Esophagus (tissue), 2 donors: ENCODE data around the gene PDZD2. TPM values are rescaled to one million over a fixed set of nuclear protein-coding genes. Genes with fewer than 3 reads are reported as not detected.

Experiments
- H3K27ac ChIP-seq, 2 donors: one replicate each; pipeline ENCODE4 v1.5.1; 2013; ENCODE audit warnings: low read depth in 2 of 2, mild to moderate bottlenecking in 2 of 2, inconsistent platforms in 1 of 2, low read length in 1 of 2, moderate library complexity in 1 of 2
- H3K27me3 ChIP-seq, 2 donors: one replicate each; pipeline ENCODE4 v1.6.1; 2013; ENCODE audit warnings: low read length in 2 of 2, control low read depth in 1 of 2, mild to moderate bottlenecking in 1 of 2; ENCODE audit not compliant: insufficient read depth in 2 of 2, control insufficient read depth in 1 of 2
- H3K36me3 ChIP-seq, 2 donors: one replicate each; pipeline ENCODE4 v1.6.1; 2013; ENCODE audit warnings: low read length in 1 of 2; ENCODE audit not compliant: control insufficient read depth in 2 of 2, insufficient read depth in 2 of 2
- H3K4me1 ChIP-seq, 2 donors: one replicate each; pipeline ENCODE4 v1.6.1; 2013; ENCODE audit warnings: low read length in 1 of 2; ENCODE audit not compliant: control insufficient read depth in 2 of 2, insufficient read depth in 2 of 2
- H3K4me3 ChIP-seq, 2 donors: one replicate each; pipeline ENCODE4 v1.5.1; 2013; ENCODE audit warnings: low read length in 2 of 2, mild to moderate bottlenecking in 2 of 2, low read depth in 1 of 2, moderate library complexity in 1 of 2
- H3K9me3 ChIP-seq, 2 donors: one replicate each; pipeline ENCODE4 v1.6.1; 2013; ENCODE audit warnings: mild to moderate bottlenecking in 2 of 2, low read depth in 1 of 2, low read length in 1 of 2, moderate library complexity in 1 of 2; ENCODE audit not compliant: control insufficient read depth in 2 of 2, insufficient read depth in 1 of 2
- WGBS, 2 donors: extraction: QIAGEN DNeasy Blood & Tissue Kit; methylation state at CpG; one replicate each; pipeline ENCODE4 v1.1.7; 2013; 5-methylcytosine and 5-hydroxymethylcytosine counted together
- polyA plus RNA-seq, 2 donors: library from polyadenylated mRNA; stranded (reverse); fragments of 200-250 nt; gene quantifications; one replicate each; pipeline ENCODE4 v1.2.3, GENCODE V29; 2013
- donor health status: healthy with polysubstance abuse.
- donor health status: Bipolar disorder and iron deficiency.

PDZD2 gene
- polyA plus RNA-seq, 2 donors: 6.6 to 15.3 TPM

DNA sequence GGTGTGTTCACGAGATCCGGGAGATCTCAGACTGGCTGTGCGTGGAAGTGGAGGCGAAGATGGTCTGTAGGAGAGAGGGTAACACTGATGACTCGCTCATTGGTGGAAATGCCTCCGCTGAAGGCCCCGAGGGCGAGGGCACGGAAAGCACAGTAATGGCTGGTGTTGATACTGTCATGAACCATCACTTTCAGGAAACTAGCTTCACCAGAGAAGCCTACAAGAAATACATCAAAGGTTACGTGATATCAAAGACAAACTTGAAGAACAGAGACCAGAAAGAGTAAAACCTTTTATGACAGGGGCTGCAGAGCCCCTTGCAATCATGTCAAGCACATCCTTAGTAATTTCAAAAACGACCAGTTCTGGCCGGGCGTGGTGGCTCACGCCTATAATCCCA is 269.5 kb downstream of the PDZD2 start:
- H3K36me3 ChIP-seq: no peaks in the 10 kb centered on the region
- no peak overlapping the region for H3K4me3 ChIP-seq
- no peaks in the 10 kb centered on the region for H3K9me3 ChIP-seq
- no peaks in the 10 kb centered on the region for H3K27me3 ChIP-seq
- WGBS, 2 donors: 95% methylated on average over 14 of the region's 14 CpGs
- no peak overlapping the region for H3K27ac ChIP-seq
- H3K4me1 ChIP-seq: no peaks in the 10 kb centered on the region

DNA sequence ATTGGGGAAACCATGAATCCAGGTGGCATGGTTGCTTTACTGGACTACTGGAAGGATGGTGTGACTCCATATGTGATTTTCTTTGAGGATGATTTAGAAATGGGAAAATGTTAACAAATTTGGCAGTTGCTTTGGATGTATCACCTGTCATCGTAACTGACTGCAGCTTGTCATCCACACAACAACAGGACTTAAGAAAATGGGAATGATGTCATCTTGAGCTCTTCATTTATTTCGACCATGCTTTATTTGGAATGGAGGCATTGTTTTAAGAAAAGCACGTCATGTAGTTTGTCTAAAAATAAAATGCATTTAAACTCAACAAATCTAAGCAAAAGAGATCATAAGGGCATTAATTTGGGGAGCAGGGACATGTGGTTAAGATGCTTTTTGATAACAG is 270.1 kb downstream of the PDZD2 start:
- H3K4me1 ChIP-seq: peaks cover 0 to 2% of the 10 kb centered on the region in 2 donors
- WGBS, 2 donors: 75 to 77% methylated on average over 3 of the region's 3 CpGs
- no peak overlapping the region for H3K27ac ChIP-seq
- no peaks in the 10 kb centered on the region for H3K27me3 ChIP-seq
- no peak overlapping the region for H3K4me3 ChIP-seq
- no peaks in the 10 kb centered on the region for H3K9me3 ChIP-seq
- H3K36me3 ChIP-seq: no peaks in the 10 kb centered on the region

DNA sequence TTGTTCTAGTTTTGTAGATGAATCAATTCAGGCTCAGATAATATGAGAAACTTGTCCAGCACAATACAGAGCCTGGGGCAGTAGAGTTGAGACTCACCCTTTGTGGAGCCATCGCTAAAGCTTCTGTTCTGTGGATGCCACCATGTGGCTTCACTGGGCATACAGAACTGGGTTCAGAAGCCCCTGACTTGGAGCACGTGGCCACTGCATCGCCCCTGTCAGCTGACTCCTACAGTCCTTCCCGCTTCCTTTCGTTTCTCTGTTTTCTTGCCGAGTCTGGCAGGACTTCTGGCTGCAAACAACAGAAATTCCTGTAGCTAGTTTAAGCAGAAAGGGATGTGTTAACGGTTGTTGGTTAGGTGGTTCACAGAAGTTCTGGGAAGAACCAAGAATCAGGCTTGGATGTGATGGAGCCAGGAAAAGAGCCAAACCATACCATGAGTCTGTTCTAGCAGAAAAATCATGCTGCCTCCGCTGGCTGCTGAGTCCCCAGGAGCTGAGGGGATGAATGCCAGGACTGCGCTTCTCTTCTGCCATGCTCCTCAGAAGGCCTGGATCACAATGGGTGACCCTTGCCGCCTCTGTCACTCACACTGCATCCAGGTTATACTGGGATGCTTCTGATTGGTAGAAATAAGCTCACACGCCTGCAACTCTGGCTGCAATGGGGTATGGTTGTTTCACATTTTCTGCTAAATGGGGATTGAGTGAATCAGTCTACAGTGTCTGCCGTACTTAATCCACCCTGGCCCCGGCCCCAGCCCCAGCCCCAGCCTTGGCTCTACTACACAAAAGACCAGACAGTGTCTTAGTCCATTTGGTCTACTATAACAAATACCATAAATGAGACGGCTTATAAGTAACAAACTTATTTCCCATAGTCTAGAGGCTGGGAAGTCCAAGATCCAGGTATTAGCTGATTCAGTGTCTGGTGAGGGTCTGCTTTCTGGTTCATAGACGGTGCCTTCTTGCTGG is 272.6 kb downstream of the PDZD2 start:
- Histone ChIP-seq H3K4me3 (no peak overlapping the region), H3K9me3 (no peaks in the 10 kb centered on the region), H3K27ac (peak overlapping the region in 1 of 2 donors; percentile 27), H3K4me1 (peaks cover 0 to 5% of the 10 kb centered on the region in 2 donors), H3K36me3 (no peaks in the 10 kb centered on the region), H3K27me3 (no peaks in the 10 kb centered on the region)
- WGBS, 2 donors: 57 to 71% methylated on average over 15 of the region's 15 CpGs

DNA sequence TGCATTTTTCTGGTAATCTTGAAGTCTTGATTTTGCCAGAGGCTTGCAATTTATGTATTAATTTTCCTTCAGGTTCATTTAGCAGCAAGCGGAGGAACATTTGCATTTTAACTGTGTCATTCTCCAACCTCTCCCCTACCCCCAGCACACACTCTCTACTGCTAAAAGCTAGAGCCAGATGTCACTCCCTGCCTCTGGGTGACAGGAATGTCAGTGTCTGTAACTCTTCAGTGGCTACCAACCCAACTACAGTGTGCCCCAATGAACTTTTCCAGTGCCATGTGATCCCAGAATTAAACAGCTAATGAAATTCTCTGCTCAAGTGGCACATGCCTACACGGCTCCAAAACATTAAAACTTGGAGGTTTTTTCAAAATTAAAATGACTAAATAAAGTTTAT is 274.9 kb downstream of the PDZD2 start:
- peaks cover 0 to 8% of the 10 kb centered on the region in 2 donors for H3K4me1 ChIP-seq
- no peaks in the 10 kb centered on the region for H3K27me3 ChIP-seq
- 66 to 78% methylated on average over 2 of the region's 2 CpGs for WGBS, 2 donors
- H3K27ac ChIP-seq: peak overlapping the region; percentile 83 to 86
- H3K9me3 ChIP-seq: no peaks in the 10 kb centered on the region
- no peak overlapping the region for H3K4me3 ChIP-seq
- H3K36me3 ChIP-seq: no peaks in the 10 kb centered on the region

DNA sequence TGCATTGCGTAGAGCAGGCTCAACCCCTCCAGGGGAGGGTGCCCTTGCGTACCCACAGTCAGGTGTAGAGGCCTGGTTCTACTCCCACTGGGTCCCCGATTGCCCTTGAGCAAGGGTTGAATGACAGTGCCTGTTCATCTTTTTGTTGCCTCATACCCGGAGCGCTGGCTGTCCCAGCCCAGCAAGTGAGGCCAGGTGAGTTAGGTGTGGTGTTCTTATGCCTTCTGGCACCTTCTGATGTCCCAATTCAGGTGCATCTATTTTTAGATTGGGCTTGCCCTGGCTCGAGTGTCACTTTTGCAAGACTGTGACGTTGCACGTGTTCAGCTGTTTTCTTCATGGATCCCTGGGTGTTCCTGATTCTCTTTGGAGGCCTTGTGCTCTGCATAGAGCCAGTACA is 277.4 kb downstream of the PDZD2 start:
- Histone ChIP-seq H3K36me3 (no peaks in the 10 kb centered on the region), H3K4me1 (peaks cover 0 to 8% of the 10 kb centered on the region in 2 donors), H3K27me3 (no peaks in the 10 kb centered on the region), H3K27ac (peak overlapping the region; percentile 22 to 62), H3K4me3 (no peak overlapping the region), H3K9me3 (no peaks in the 10 kb centered on the region)
- 53 to 65% methylated on average over 8 of the region's 8 CpGs for WGBS, 2 donors

DNA sequence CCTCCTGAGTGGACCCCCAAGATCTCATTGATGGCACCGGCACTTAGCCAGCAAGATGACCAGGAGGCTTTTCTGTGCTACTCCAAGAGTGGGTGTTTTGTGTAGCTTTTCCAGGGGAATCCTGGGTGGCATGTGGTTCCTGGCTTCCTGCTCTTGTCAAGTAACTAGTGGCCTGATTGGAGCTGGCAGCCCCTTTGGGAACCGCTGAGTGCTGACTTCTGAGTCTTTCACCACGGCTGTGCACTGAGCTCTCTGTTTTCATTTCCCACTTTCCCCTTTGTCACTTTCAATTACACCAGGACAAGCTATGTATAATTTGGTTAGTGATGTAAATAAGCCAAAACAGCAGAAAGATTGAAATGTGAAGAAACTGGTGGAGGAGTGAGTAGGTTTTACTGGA is 279.8 kb downstream of the PDZD2 start:
- Histone ChIP-seq H3K9me3 (no peaks in the 10 kb centered on the region), H3K4me1 (peaks cover 0 to 8% of the 10 kb centered on the region in 2 donors), H3K27ac (no peak overlapping the region), H3K4me3 (no peak overlapping the region), H3K36me3 (no peaks in the 10 kb centered on the region), H3K27me3 (no peaks in the 10 kb centered on the region)
- WGBS, 2 donors: 74 to 85% methylated on average over 3 of the region's 3 CpGs

DNA sequence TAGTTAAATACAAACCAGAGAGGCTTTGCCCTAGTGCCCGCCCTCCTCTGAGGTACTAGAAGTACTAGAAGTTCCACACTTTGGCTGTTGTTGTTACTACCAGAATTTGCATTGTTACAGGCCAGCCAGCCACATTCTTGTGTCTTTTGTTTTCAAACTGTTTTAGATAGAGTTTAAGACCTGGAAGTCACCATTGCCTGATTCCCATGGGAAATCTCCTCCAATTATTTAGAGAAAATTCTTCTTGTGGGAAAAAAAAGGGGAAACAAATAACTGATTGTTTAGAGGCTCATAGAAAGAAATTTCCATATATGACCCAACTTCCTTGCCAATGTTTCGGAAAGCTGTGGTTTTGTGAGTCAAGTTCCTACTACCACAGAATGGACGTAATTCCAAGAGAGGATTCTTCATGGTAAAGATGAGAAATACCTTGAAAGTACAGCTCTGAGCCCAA is 282.9 kb downstream of the PDZD2 start:
- Histone ChIP-seq H3K4me1 (peaks cover 0 to under 1% of the 10 kb centered on the region in 2 donors), H3K27me3 (no peaks in the 10 kb centered on the region), H3K27ac (no peak overlapping the region), H3K36me3 (no peaks in the 10 kb centered on the region), H3K9me3 (no peaks in the 10 kb centered on the region), H3K4me3 (no peak overlapping the region)
- WGBS, 2 donors: 66 to 82% methylated on average over 3 of the region's 3 CpGs

DNA sequence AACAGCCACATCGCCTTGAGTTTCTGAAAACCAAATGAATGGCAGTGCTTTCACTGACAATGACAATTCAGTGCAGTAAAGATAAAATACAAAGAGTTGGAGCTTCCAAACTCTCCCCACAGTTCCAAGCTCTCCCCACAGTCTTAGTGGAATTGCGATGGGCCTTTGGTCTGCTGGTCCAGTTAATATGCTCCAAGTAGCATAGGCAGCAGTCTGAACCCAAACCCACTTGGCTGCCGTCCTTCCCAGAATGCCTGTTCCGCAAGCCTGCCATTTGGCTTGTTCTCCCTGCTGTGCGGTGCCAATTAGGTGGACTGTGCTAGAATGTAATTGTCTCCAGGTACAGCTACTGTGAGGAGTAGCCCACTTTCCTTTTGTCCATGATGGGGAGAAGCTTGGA is 285.1 kb downstream of the PDZD2 start:
- no peak overlapping the region for H3K27ac ChIP-seq
- no peaks in the 10 kb centered on the region for H3K36me3 ChIP-seq
- 77 to 95% methylated on average over 5 of the region's 5 CpGs for WGBS, 2 donors
- no peaks in the 10 kb centered on the region for H3K4me1 ChIP-seq
- no peak overlapping the region for H3K4me3 ChIP-seq
- H3K27me3 ChIP-seq: no peaks in the 10 kb centered on the region
- H3K9me3 ChIP-seq: no peaks in the 10 kb centered on the region

DNA sequence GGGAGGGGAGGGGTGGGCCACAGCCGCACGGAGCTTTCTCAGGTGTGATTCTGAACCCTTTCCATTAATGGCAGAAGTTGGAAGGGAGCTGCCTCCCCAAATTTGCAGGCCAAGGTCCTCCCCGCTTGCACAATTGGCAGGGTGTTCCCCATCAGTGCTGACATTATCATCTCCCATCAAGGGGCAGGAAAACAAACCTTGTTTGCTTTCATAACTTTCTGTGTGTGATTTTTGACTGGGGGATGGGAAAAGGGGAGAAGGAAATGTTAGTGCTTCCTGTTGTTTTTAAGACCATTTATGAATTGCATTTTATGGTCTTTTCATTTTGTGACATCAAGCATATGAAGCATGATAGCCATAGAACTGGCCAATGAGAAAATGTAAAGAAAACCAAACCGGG is 292.9 kb downstream of the PDZD2 start:
- Histone ChIP-seq H3K27me3 (no peaks in the 10 kb centered on the region), H3K27ac (no peak overlapping the region), H3K4me3 (no peak overlapping the region), H3K9me3 (no peaks in the 10 kb centered on the region), H3K36me3 (no peaks in the 10 kb centered on the region), H3K4me1 (peaks cover 2 to 9% of the 10 kb centered on the region in 2 donors)
- WGBS, 2 donors: 81 to 83% methylated on average over 4 of the region's 4 CpGs

DNA sequence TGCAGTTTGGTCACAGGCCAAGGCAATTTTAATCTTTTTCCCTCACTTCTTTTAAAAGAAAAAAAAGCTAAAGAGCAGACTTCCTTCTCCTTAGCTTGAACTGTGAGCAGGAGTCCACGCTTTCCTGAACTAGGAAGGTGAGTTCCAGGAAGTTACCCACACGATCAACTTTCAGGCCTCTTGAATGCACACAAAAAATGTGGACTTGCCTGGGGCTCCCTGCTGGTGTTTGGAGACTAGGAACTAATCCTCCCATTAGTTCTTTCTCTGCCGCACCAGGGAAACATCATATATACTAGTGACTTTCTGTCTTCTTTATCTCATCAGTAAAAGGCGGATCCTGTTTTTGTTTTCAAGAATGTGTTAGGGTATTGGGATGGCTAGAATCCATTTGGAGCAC is 295.2 kb downstream of the PDZD2 start:
- Histone ChIP-seq H3K4me3 (no peak overlapping the region), H3K4me1 (peaks cover 2 to 9% of the 10 kb centered on the region in 2 donors), H3K27ac (peak overlapping the region; percentile 75 to 89), H3K9me3 (no peaks in the 10 kb centered on the region), H3K36me3 (no peaks in the 10 kb centered on the region), H3K27me3 (no peaks in the 10 kb centered on the region)
- WGBS, 2 donors: 48 to 65% methylated on average over 4 of the region's 4 CpGs
